ENCODE results near the gene NT5C3A.
A peak's percentile ranks its signal among the peaks of the same experiment; 100 is the strongest.
"Not testable (repeated sequence)": the region's sequence is repeated elsewhere in the genome, so short reads cannot be mapped to it uniquely, and the experiment has no call there.

NT5C3A gene

GRCh38 chr7:33040803-33041516 lies 21.6 kb downstream of the NT5C3A start:
- peak; percentile 93 for DNase-seq

DNA sequence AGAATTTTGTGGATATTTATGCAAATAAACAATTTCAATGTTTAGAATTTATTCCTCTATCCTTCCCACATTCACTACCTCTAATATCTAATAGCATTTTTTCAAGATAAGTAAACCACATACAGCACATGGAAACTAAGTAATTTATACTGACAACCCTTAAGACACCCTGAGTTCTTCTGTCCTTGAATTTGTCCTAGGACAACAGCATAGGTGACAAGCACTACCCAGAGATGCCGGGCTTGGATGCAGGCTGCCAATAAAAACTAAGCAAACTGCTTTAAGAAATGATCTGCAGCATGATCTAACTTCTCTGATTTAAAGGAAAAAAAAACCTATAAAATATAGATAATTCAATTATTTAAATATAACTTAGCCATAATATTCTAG lies 22.7 kb downstream of the NT5C3A start:
- DNase-seq = peak; percentile 40

DNA sequence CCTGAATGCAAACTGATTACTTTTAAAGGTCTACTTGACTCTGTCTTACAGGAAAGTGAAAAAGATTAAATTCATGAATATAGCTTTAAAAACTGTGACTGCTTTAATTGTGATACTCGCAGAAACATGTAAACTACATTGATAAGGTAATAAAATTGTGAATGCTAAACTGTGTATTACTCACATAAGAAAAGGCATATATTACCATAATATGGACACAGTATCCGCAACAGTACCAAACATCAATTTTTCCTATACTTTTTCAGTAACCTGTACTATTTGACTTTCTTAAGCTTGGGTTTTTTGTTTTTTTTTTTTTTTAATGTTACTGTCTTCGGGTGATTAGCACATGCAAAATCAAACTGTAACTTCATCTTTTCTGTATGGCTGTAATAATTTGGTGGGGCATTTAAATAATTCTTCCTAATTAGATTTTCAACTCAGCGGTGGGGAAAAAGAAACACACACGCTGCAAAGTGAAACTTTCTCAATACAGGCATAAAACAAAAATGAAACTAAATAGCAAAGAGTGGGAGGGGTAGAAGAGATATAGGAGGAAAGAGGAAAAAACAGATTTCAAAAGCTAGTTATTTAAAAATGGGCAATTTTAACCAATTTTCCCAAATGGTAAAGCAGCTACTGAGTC lies 23.2 kb downstream of the NT5C3A start:
- peak; percentile 47 for DNase-seq

GRCh38 chr7:33038639-33039038 lies 23.9 kb downstream of the NT5C3A start:
- no peak for DNase-seq

GRCh38 chr7:33035776-33036175 lies 26.8 kb downstream of the NT5C3A start:
- peak; percentile 18 for DNase-seq

DNA sequence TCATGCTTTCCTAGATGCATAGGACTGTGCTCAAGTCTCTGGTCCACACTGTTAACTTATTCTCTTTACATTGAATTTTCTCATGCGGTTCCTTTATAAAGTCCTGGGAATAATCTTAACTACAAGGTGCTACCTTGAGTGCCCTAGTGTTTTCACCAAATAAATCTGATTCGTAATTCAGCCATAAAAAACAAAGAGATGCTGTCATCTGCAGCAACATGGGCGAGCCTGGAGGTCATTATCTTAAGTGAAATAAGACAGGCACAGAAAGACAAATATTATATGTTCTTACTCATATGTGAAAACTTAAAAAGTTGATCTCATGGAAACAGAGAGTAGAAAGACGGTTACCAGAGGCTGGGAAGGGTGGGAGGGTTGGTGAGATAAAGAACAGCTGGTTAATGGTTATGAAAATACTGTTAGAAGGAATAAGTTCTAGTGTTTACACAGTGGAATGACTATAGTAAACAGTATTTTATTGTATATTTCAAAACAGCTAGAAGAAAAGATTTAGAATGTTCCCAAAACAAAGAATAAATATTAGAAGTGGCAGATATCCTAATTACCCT lies 38.3 kb downstream of the NT5C3A start:
- DNase-seq = peak; percentile 41

DNA sequence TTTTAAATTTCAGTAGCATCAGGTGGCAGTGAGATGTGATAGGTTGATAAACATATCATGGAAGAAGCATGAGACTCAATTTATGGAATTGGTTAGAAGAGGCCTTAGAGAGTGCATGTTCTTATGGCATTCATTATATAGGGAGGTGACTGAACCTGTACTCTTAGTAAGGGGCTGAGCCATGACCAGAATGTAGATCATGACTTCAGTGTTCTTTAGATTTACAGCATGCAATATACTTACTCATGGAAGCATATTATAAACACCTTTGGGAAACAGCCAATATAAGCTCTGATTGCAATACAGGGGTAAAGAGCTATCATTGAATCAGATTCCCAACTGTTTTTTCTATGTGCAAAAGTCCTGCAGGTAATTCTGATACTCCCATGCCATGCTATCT lies 50.2 kb downstream of the NT5C3A start:
- DNase-seq = no peak

- no peak for DNase-seq
Measured at GRCh38 chr7:33009734-33010133, 52.8 kb downstream of the NT5C3A start.

DNA sequence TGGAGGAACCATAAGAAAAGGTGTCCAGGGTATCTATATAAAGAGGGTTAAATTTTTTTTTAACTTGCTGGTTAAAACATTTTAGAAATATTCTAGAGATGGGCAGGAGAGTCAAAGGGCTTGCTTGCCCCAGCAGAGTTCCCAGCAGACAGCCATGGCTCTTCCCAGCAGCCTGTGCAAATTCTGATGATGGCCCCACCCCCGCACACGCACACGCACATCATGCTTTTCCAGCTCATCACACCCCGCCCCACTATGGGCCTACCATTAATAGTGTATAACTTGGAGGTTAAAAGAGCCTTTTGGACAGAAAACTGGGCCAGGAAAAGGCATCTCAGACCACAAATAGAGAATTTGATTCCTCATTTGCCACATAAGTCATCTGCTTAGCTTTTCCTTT lies 56.9 kb downstream of the NT5C3A start:
- not testable (repeated sequence) for DNase-seq

DNA sequence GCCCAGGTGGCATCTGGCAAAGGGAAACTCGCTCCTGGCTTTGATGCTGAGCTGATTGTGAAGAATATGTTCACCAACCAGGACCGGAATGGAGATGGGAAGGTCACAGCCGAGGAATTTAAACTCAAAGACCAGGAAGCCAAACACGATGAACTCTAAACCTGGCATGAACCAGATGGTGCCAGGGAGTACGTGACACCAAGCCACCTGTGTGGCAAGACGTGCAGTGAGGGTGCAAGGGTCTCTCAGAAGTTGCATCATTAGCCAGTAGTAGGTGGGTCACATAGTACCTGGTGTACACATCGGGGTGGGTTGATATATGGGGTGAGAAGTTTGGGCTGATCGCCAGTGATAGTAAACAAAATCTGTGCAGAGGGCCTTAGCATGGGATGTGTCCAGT lies 57.4 kb downstream of the NT5C3A start:
- DNase-seq = not testable (repeated sequence)

- DNase-seq = not testable (repeated sequence)
Measured at GRCh38 chr7:33004104-33004616, 58.4 kb downstream of the NT5C3A start.

- DNase-seq = not testable (repeated sequence)
Measured at GRCh38 chr7:33003111-33003510, 59.5 kb downstream of the NT5C3A start.

DNA sequence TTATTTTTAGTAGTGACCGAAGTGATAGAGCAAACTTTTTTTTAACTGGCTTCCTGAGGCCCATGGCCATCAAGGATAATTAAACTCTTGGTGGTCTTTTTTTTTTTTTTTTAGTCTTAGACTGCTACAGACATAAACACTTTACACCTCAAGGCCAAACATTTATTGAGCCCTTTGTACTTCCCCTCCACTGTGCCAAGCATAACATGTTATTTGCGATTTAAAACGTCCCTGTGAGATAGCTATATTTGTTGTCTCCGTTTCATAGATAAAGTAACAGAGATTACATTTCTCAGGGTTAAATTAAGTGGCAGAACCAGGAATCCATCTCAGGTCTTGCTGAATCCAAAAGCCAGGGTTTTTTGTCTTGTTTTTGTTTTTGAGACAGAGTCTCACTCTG lies 63.2 kb downstream of the NT5C3A start:
- DNase-seq = not testable (repeated sequence)

DNA sequence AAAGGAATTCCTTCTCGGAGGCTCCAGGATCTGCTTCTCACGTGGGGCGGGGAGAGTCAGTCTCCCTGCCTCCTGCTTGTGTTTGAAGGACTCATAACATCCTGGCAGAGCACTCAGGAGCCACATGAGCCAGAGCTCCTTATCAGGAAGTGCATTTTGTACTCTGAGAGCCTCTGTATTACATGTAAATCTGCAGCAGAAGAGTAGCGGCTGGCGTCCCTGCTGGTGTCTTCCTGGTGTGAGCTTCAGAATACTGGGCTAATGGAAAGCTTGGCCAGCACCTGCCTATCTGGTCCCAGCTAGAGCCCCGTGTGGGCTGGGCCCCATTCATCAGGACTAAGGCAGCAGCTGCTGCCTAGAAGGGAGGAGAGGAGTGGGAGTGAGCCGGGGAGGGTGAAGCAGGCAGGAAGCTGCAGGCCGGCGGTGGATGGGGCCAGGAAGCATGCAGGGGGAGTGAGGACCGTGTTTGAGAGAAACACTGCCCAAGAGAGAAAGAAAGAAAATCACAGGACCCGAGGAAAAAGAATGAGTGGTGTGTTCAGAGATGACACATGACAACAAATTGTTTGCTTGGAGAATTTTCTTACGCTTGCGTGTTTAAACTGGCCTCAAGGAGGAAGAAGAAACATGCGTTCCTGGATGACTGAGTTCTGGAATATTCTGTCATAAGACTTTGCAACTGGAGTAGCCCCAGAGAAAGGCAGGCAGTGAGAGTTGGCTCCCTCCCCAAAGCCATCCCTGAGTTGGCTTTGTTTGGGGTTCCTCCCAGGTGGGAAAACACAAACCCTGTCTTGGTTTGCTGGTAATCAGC lies 64.0 kb downstream of the NT5C3A start:
- peak; percentile 95 for DNase-seq

- DNase-seq = peak; percentile 77
Measured at GRCh38 chr7:32997956-32998355, 64.6 kb downstream of the NT5C3A start.

DNA sequence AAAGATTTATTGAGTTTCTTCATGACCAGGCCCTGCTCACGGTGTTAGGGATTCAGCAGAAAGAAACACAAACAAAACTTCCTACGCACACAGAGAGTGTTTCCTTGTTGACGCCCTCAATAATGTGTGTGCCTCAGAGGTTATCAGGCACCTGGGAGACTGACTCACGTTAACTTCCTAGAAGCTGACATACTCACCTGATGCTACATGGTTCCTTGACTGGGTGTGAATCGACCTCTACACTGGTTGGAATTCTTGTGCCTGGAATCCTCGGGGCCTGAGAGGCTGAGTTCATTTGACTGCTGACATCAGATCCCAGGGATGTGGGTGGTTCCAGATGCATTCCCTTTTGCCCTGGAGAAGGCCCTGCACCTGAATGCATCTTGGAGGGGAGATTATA lies 69.8 kb downstream of the NT5C3A start:
- DNase-seq = peak; percentile 31

DNA sequence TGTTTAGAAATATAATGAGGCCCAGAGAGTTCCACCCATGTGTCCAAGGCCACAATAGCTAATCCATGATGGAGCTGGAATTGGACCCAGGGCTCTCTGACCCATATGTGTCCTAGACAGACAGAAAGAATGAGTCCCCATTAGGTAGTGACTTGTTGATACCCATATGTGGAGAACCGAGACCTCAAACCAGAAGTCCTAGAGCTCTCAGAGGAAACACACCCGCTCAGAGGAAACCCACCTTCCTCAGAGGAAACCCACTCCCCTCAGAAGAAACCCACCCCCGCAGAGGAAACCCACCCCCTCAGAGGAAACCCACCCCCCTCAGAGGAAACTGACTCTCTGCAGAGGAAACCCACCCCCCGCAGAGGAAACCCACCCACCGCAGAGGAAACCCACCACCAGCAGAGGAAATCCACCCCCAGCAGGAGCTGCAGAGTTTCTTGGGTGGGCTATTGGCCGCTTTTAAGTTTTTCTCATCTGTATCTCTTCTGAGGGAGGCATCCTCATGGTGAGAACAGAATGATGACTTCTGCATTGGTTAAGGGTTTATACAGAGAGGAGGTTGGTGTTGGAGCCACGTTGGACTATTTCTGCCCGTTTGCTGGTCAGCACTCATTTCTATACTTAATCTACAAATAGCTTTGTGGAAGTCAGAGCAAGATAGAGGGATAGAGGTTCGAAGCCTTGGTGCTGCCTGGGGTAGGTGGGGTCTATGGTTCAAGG lies 70.4 kb downstream of the NT5C3A start:
- not testable (repeated sequence) for DNase-seq

DNA sequence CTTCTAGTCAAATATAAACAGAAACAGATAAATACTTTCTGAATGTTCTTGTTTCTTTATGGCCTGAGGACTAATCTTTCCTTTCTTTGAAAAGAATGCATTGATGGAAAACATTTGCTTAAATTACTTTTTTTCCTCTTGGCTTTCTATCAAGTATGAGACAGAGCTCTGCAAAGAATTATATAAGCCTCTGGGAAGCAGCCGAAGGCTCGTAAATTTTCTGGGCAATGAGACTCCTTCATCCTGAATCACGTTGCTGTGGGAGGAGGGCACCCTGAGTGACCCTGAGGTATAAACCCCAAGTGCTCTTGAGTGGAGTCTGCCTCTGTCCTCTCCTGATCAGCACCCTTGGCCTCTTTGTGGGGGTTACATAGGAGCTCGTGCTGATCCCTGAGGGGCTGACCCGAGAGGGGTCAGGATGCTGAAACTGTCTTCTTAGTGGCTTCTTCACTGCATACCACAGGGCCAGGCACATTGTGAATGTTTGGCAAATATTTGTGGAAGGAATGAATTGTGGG lies 71.4 kb downstream of the NT5C3A start:
- not testable (repeated sequence) for DNase-seq

GRCh38 chr7:32988148-32988547 lies 74.4 kb downstream of the NT5C3A start:
- DNase-seq = peak; percentile 98

DNA sequence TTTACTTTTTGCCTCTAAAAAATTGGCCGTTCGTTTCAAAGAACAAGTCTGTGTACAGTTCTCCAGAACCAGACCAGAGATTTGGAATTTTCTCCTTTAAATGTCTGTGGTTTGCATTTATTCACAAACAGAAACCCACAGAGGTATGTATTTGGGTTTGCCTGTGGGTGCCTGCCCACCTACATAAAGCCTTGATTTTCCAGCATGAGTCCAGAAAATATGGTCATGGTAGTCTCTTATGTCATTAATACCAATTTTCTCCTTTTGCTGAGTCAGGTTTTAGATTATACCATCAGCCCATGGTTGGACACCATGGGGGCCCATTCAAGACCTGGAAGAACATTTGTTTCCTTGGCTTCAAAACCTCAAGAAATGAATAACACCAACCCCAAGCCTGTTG lies 82.7 kb downstream of the NT5C3A start:
- DNase-seq = not testable (repeated sequence)

GRCh38 chr7:32979246-32979645 lies 83.3 kb downstream of the NT5C3A start:
- DNase-seq = not testable (repeated sequence)

DNA sequence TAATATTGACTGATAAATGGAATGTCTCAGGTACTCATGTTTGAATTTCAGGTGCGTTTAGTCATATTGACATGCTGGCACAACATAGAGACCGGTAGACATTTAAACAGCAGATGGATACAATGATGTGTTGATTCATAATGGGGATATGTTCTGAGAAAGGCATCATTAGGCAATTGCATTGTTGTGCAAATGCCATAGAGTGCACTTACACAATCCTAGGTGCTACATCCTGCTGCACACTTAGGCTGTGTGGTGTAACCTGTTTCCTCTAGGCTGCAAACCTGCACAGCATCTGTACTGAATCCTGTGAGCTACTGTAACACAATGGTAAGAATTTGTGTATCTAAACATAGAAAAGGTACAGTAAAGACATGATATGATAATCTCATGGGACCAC lies 85.4 kb downstream of the NT5C3A start:
- DNase-seq = not testable (repeated sequence)

All from DMS53 (cell line).